Skin of body (tissue), 2 donors: ENCODE data around the gene PPP6R3. TPM values are rescaled to one million over a fixed set of nuclear protein-coding genes. Genes with fewer than 3 reads are reported as not detected.
"Not testable (repeated sequence)": the region's sequence is repeated elsewhere in the genome, so short reads cannot be mapped to it uniquely, and the experiment has no call there.

Experiments
- DNase-seq: peaks from one replicate; lab custom pipeline; 2025; lab: John Stamatoyannopoulos, UW
- total RNA-seq: library from RNA; depleted of rRNA; stranded (reverse); fragments of >200 nt; gene quantifications from one replicate; pipeline ENCODE4 v1.2.3, GENCODE V29; 2014

PPP6R3 gene
- total RNA-seq, 1 donor from 2014 or later: 154 TPM

DNA sequence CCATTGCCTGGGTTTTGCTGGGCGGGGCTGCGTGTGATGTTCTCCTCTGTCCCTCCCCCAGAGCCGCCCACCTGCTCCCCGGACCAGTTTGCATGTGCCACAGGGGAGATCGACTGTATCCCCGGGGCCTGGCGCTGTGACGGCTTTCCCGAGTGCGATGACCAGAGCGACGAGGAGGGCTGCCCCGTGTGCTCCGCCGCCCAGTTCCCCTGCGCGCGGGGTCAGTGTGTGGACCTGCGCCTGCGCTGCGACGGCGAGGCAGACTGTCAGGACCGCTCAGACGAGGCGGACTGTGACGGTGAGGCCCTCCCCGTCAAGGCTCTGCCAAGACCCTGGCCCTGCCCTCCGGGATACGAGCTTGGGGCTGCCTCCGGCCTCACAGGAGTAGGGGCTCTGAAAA, 27.0 kb upstream of the PPP6R3 start:
- no peak for DNase-seq

DNA sequence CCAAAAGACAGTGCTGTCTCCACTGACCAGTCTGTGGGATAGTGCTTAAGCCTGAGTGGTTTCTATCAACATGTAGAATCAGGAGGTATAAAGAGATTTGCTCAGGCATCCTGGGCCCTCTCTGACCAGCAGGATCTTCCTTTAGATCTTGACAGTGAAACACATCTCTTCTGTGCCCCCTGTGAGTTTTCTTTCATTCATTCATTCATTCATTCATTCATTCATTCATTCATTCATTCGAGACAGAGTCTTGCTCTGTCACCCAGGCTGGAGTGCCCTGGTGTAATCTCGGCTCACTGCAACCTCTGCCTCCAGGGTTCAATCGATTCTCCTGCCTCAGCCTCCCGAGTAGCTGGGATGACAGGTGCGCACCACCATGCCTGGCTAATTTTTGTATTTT, 26.4 kb upstream of the PPP6R3 start:
- not testable (repeated sequence) for DNase-seq

DNA sequence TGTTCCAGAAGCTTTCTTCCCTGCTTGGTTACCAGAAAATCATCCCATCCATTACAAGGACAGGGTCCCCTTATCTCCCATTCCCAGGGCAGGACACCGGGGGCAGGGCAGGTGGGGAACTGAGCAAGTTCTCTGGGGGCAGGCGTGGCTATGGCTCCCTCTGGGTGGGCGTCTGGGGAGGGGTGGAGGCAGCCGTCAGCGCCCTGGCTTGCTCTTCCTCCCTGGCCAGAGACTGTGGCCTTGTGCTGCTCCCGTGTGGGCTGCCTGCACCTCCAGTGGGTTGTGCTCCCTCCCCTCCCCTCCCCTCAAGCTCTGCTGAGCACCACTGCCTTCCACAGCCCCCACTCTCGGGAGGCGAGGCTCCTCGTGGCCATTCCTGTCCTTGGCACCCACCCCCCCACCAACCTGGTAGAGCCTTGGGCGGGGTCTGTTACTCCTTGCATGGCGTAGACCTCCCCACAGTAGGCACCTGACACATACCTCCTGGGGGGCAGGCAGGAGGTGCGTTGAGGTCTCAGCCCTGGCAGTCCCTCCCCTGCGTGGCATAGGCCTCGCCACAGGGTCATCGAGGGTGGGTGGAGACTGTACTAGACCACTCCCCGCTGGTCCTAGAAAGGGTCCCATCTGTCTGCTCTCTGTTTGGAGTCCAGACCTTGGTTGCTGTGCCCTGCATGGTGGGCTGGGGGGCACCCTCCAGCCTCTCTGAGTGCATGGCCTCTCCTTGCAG, 24.2 kb upstream of the PPP6R3 start:
- no peak for DNase-seq

DNA sequence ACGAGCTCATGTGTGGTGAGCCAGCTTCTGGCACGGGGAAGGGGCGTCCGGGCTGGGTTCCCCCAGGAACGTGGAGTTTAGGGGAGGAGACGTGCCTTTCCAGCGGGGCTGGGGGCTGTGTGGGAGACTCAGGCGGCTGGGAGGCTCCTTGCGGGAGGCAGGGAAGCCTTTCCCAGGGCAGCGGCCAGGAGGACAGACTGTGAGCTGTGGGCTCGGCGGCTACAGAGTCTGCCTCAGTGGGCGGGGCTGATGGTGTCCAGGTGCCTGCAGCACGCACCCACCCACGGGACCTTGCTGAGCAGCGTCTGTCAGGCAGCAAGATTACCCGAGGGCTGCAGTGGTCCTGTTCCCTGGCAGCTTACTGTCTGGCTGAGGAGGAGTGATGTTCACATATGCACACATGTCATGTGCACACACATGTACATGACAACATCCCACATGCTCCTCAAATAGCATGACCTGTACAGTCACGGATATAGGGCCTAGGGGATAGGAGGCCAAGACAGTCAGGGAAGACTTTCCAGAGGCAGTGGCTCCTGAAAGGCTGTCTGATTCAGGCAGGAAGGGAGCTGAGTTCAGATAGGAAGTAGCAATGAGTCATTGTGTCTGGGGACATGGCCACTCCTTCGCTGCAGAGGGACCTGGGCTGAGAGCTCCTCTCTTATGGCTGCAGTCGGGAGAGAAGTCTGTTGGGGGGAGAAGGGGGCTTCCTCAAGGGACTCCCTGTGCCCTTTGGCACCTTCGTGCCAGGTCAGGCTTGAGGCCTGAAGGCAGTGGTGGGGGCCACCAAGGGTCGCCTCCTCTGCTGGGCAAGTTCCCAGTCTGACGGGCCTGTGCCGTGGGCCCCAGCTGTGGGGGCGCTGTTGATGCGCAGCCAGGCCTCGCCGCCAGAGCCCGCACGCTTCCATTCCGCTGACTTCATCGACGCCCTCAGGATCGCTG, 23.3 kb upstream of the PPP6R3 start:
- DNase-seq: peak; percentile 20

DNA sequence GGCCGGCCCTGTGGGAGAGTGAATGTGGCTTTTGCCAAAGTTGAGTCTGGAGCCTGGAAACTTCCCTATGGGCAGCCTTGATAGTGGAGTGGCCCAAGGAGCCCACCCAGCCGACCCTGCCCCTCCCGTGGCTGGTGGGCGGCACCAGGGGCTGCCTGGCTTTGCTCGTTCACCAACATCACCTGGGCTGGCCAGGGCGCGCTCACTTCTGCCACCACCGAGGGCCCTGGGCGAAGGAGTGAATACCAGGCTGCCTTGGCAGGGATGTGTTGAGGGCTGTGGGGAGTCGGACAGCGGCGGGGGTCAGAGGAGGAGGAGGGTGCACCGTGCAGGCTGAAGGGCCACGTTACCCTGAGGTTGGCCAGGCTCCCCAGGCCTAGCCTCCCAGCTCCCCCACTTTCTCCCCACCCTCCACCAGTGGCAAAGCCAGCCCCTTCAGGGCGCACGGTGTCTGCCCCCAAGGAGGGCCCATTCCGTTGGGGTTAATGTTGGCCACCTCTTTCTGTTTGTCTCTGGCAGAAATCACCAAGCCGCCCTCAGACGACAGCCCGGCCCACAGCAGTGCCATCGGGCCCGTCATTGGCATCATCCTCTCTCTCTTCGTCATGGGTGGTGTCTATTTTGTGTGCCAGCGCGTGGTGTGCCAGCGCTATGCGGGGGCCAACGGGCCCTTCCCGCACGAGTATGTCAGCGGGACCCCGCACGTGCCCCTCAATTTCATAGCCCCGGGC, 22.5 kb upstream of the PPP6R3 start:
- no peak for DNase-seq

DNA sequence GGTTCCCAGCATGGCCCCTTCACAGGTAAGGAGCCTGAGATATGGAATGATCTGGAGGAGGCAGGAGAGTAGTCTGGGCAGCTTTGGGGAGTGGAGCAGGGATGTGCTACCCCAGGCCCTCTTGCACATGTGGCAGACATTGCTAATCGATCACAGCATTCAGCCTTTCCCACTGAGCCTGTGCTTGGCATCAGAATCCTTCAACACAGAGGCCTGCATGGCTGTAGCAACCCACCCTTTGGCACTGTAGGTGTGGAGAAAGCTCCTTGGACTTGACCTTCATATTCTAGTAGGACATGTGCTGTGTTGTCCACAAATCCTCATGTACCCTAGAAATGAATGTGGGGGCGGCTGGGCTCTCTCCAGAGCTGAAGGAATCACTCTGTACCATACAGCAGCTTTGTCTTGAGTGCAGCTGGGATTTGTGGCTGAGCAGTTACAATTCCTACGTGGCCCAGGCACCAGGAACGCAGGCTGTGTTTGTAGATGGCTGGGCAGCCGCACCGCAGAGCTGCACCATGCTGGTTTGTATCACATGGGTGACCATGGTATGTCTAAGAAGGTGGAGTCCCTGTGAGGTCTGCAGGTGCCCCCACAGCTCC, 21.8 kb upstream of the PPP6R3 start:
- DNase-seq: no peak

DNA sequence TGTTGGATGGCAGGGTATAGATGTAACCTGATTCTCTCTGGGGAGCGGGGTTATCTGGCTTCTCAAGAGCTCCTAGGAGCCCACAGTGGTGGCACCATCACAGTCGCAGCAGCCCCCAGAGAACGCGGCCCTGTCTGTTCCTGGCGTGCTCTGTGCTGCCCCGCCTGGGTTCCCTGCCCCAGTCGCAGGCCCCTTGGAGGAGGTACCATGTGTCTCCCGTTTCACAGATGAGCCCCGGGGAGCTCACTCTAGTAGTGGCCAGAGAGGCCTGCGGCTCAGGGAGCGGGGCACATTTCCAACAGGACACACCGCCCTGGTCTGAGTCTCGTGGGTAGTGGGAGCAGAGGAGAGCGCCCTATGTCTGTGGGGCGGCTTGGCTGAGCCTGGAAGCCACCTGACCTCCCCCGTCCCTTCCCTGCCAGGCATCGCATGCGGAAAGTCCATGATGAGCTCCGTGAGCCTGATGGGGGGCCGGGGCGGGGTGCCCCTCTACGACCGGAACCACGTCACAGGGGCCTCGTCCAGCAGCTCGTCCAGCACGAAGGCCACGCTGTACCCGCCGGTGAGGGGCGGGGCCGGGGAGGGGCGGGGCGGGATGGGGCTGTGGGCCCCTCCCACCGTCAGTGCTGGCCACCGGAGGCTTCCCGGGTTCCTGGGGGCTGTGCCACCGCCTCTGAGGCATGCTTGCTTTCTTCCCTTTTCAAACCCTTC, 21.0 kb upstream of the PPP6R3 start:
- no peak for DNase-seq

DNA sequence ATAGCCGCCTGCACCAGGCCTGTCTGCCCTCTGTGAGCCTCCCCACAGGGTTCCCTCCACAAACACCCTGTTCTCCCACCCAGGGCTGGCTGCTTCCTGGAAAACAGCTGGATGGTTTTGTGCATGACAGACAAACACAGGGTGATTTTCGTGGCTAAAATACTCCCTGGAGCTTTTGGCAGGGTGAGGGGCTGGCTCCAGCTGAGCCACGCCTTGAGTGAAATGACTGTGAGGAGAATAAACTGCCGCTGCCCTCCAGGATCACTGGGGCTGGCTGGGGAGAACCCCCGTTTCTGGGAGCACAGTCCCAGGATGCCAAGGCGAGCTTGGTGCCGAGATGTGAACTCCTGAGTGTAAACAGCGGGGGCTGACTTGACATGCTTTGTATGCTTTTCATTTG, 20.3 kb upstream of the PPP6R3 start:
- no peak for DNase-seq

DNA sequence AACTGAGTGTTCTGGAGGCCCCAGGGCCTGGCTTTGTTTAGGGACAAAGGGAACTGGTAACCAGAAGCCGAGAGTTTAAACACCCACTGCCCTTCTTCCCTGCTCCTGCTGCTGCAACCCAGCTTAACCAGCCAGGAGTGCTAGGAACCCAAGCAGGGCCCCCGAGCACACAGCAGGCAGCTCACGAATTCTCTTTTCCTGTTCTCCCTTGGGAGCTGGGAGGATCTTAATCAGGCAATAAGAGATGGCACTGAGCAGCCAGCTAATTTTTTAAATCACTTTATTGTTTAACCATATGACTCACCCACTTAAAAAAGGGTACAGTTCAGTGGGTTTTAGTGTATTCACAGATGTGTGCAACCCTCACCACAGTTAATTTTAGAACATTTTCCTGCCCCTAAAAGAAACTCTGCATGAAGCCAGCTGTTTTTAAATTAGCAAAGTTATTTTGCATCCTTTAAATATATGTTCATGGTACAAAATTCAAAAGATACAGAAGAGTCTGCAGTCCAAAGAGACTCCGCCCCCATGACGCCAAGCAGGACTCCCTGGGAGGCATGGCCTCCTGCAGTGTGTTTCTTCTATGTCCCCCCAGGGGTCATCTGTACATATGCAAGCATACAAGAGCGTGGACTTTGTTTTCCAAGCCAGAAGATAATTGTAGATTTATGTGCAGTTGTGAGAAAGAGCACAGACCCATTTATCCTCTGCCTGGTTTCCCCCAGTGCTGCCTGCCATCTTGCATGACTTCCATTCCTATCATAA, 18.9 kb upstream of the PPP6R3 start:
- peak; percentile 22 for DNase-seq

DNA sequence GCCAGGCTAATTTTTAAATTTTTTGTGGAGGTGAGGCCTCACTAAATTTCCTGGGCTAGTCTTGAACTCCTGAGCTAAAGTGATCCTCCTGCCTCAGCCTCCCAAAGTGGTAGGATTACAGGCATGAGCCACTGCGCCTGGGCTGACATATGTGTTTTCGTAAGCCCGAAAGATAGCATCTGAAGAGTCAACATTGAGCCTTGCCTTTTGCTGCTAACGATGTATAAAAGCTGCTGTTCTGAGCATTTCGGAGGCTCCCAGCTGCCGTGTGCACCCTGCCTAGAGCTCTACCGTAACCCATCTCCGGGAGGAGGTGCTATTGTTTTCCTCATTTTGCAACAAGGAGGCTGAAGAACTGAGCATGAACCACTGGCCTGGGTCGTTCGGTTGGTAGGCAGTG, 18.1 kb upstream of the PPP6R3 start:
- DNase-seq: no peak

DNA sequence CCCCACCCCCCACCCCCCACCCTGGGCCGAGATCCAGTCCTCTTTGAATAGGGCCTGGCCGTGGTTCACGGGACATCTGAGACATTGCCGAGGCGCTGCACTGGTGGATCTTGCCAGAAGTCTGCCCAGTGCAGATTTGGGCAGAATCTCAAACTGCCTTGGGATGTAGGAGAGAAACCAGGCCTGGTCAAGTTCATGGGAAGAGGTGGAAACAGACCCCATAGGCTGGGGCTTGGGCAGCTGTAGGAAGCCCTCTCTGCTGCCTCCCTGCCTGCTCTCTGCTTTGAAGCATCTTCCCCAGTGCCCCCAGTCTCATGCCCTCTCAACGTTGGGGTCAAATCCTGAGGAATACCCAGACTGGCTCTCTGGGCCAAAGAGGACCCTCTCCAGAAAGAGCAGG, 16.0 kb upstream of the PPP6R3 start:
- DNase-seq: no peak

DNA sequence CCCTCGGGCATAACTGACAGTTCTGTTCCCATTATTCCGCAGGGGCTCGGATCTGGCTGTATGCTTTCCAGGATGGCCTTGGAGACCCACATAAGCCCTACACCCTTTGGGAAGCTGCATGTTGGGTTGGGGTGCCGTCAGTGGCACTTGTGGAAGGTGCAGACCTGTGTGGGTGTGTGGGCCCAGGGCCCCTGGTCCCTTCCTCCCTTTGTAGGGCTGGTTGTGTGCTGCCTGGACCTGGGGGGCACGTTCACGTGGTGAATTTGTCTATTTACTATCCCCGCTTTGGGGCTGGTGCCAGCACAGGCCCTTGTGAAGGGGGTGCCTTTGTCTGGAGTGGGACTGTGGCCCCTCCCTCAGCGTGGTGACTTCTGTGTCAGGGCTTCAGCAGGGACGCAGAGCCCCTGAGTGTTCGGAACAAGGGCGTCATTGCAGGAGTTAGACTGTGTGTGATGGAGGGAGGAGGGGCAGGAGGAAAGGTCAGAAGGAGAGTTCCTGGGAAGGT, 15.0 kb upstream of the PPP6R3 start:
- no peak for DNase-seq

DNA sequence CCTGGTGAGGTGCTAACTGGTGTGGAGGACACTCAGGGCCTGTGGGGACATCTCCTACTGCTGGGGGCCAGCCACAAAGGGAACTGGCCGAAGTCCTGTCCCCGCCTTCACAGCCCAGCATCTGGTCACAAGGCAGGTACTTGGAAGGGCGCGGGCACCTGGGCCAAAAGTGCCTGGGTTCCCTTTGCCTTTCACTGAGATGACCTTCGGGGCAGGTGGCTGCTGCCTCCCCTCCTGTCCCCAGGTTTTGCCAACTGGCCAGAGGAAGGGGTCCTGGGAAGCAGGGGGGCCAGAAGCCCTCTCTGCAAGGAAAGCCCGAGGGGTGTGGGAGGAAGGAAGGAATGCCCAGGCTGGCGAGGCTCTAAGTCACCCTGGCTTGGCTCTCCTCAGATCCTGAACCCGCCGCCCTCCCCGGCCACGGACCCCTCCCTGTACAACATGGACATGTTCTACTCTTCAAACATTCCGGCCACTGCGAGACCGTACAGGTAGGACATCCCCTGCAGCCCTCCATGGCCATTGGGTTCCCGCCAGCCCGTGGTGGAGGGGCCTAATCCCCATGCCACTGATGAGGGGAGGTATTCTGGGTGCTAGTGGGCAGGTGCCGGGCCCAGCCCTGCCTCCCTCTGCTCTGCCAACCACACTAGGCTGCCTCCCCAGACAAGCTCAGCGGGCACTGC, 14.4 kb upstream of the PPP6R3 start:
- DNase-seq: no peak

DNA sequence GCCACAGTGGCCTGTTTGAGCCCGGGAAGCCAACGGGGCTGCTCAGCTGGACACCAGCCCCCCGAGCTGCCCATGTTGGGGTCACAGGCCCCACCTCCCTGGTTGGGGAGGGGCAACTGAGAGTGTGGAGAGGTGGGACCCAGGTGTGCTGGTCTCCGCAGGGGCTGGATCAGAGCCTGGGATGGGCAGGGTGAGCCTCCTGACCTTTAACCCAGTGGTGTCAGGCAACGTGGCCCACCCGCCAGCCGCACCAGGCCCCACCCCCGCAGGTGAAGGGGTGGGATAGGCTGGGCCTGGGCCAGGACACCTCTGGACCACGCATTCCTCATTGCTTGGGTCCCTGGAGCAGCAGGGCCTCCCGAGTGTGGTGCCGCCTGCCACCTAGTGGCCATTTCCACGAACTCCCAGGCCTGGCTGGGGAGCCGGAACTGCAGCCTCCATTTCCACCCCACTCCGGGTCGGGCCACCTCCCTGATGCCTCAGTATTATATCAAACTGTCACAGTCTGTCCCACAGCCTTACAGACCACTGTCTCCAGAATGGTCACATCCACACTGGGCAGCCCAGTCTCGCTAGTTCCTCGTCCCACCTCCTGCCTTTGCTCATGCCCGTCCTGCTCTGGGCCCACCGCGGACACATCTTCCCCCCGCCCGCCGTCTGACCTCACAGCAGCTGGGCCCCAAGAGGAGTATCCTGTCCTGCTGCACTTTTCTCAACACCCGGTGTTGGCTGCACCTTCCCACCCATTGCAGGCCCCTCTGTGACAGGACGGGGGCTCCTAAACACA, 13.3 kb upstream of the PPP6R3 start:
- DNase-seq: no peak

DNA sequence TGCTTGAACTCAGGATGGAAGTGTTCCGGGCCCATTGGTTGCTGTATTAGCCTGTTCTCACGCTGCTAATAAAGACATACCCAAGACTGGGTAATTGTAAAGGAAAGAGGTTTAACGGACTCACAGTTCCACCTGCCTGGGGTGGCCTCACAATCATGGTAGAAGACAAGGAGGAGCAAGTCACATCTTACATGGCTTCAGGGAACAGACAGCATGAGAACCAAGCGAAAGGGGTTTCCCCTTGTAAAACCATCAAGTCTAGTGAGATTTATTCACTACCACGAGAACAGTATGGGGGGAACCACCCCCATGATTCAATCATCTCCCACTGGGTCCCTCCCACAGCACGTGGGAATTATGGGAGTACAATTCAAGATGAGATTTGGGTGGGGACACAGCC, 12.6 kb upstream of the PPP6R3 start:
- not testable (repeated sequence) for DNase-seq

DNA sequence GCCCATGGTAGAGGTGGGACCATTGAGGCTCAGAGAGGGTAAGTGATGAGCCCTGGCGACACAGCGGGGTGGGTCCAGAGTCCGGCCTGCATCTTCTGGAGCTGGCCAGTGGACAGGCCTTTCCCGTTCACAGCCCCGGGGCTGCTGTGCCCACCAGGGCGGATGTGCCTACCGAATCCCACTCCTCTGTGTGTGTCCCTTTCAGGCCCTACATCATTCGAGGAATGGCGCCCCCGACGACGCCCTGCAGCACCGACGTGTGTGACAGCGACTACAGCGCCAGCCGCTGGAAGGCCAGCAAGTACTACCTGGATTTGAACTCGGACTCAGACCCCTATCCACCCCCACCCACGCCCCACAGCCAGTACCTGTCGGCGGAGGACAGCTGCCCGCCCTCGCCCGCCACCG, 11.9 kb upstream of the PPP6R3 start:
- no peak for DNase-seq

DNA sequence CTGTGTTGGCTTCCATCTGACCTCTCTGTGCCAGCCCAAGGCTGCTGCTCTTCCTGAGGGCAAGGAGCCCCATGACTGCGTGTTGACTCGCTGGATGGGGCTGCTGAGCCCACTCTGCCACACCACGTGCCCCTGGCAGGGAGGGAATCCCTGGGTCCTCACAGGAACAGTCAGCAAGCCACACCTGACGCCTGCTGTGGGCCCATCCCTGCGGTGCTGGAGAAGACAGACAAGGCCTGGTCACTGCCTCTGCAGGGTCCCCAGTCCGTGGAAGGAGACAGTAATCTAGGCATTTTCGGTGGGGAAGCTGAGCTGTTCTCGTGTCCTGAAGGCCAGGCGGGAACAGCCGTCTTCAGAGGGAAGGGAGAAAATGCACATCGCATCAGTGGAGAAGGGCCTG, 10.6 kb upstream of the PPP6R3 start:
- DNase-seq: no peak

DNA sequence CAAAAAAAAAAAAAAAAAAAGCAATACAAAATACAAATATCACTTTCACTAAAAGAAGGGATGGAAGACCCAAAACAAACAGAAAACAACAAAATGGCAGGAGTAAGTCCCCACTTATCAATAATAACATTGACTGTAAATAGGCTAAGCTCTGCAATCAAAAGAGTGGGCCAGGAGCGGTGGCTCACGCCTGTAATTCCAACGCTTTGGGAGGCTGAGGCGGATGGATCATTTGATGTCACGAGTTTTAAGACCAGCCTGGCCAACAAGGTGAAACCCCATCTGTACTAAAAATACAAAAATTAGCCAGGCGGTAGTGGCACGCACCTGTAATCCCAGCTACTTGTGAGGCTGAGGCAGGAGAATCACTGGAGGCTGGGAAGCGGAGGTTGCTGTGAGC, 9.8 kb upstream of the PPP6R3 start:
- DNase-seq: no peak

DNA sequence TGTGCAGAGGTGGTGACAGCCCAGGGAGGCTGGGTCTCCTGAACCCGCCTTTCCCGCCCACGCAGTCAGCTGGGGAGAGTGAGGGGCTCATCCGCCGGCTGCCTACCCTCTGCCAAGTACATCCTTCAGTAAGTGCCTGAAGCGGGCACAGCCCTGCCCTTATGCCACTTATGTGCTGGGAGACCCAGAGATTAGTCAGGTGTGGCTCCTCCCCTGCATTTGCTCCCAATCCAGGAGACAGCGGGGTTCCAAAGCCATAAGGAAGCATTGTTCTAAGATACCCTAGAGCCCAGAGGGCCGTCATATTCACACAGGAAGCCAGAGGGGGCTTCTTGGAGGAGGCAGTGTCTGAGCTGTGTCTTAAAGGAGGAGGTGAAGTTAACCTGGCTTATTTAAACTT, 5.8 kb upstream of the PPP6R3 start:
- no peak for DNase-seq
